Caco-2 (cell line): ENCODE data around the gene THOP1. TPM values are rescaled to one million over a fixed set of nuclear protein-coding genes. Genes with fewer than 3 reads are reported as not detected.

Experiments used
- BruUV-seq: library from RNA; stranded (reverse); fragments of 400-500 nt; replicated peaks from 2 replicates; lab custom pipeline; 2021; lab: Mats Ljungman, UMichigan
- CTCF ChIA-PET: fragments of 300-600 bp; sonication (Branson Sonifier 250); formaldehyde crosslinking; loops from one replicate; lab custom pipeline; 2022; ENCODE audit warnings: antibody characterized with exemption; lab: Charles Lee
- POLR2A ChIA-PET: fragments of 300-600 bp; sonication (Branson Sonifier 250); formaldehyde crosslinking; loops from one replicate; lab custom pipeline; 2022; ENCODE audit warnings: antibody characterized with exemption; lab: Charles Lee
- DNase-seq, 2 experiments: peaks; one replicate each; pipeline versions ENCODE4 v3.0.0 to v3.0.0-alpha.2; 2020 to 2022
- H3K27me3 ChIP-seq: replicated peaks from 2 replicates; pipeline ENCODE4 v1.6.0; 2011; ENCODE audit warnings: low read length; ENCODE audit not compliant: control insufficient read depth, insufficient read depth
- H3K36me3 ChIP-seq: 2 replicates; pipeline ENCODE4 v1.5.1; 2011; ENCODE audit warnings: low read length; ENCODE audit not compliant: control insufficient read depth, insufficient read depth
- H3K4me1 ChIP-seq: fragments of 250-450 bp; sonication (Bioruptor Pico); 2 replicates; pipeline ENCODE4 v1.5.1; 2020; ENCODE audit warnings: mild to moderate bottlenecking
- H3K4me3 ChIP-seq: 2 replicates; pipeline ENCODE4 v1.5.1; 2011; ENCODE audit warnings: low read depth, mild to moderate bottlenecking, control low read depth, low read length
- H3K9me3 ChIP-seq: fragments of 250-450 bp; sonication (Bioruptor Pico); 2 replicates; pipeline ENCODE4 v1.5.1; 2020; ENCODE audit warnings: mild to moderate bottlenecking, moderate library complexity
- H3K27ac Mint-ChIP-seq: one replicate; pipeline ENCODE4 v1.8.0; 2022; ENCODE audit warnings: mixed read lengths; ENCODE audit not compliant: unreplicated experiment
- H3K27me3 Mint-ChIP-seq: one replicate; pipeline ENCODE4 v1.8.0; 2022; ENCODE audit warnings: mixed read lengths; ENCODE audit not compliant: insufficient read depth, unreplicated experiment
- H3K36me3 Mint-ChIP-seq: one replicate; pipeline ENCODE4 v1.8.0; 2022; ENCODE audit warnings: mild to moderate bottlenecking, mixed read lengths; ENCODE audit not compliant: insufficient read depth, unreplicated experiment
- H3K4me1 Mint-ChIP-seq: one replicate; pipeline ENCODE4 v1.8.0; 2022; ENCODE audit warnings: low read depth, mixed read lengths; ENCODE audit not compliant: unreplicated experiment
- H3K4me3 Mint-ChIP-seq: one replicate; pipeline ENCODE4 v1.8.0; 2022; ENCODE audit warnings: mild to moderate bottlenecking, moderate library complexity, mixed read lengths; ENCODE audit not compliant: unreplicated experiment
- H3K9me3 Mint-ChIP-seq: one replicate; pipeline ENCODE4 v1.8.0; 2022; ENCODE audit warnings: mixed read lengths; ENCODE audit not compliant: unreplicated experiment
- intact Hi-C: fragments of 100-400 bp; cut with micrococcal nuclease; formaldehyde crosslinking; loops from one replicate; pipeline ENCODE4 v1.10.0; 2022; ENCODE audit not compliant: unreplicated experiment
- total RNA-seq: library from RNA; stranded (reverse); gene quantifications from 2 replicates; pipeline ENCODE4 v1.2.3, GENCODE V29; 2022
- TF ChIP-seq, protein P1 (sequence below), 2 experiments: fragments of 200-600 bp in 1 of 2; IDR thresholded peaks; 1 replicate in 1 of 2; 2 replicates in 1 of 2; pipeline versions ENCODE4 v1.5.1 to v1.8.0; 2011 to 2022; ENCODE audit warnings: antibody characterized with exemption in 1 of 2, control low read depth in 1 of 2, inconsistent platforms in 1 of 2, low read depth in 1 of 2, low read length in 1 of 2, mild to moderate bottlenecking in 1 of 2, moderate library complexity in 1 of 2; ENCODE audit not compliant: insufficient read depth in 1 of 2, severe bottlenecking in 1 of 2, unreplicated experiment in 1 of 2

The THOP1 gene
- total RNA-seq, 1 experiment from 2014 or later: 118 TPM

DNA sequence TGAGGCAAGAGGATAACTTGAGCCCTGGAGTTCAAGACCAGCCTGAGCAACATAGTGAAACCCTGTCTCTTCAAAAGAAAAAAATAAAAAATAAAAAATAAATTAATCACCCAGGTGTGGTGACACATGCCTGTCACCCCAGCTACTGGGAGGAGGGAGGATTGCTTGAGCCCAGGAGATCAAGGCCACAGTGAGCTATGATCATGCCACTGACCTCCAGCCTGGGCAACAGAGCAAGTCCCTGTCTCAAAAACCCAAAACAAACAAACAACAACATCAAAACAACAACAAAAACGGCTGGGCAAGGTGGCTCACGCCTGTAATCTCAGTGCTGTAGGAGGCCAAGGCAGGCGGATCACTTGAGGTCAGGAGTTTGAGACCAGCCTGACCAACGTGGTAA is 41.2 kb upstream of the THOP1 start:
- H3K36me3 Mint-ChIP-seq: no peaks in the 10 kb centered on the region
- POLR2A ChIA-PET: interaction anchor here (0.6 kb wide), 1 partner anchor 12 kb away, joined by 5 read pairs; no protein-coding TSS in a partner anchor
- intact Hi-C loops: no loop called here

DNA sequence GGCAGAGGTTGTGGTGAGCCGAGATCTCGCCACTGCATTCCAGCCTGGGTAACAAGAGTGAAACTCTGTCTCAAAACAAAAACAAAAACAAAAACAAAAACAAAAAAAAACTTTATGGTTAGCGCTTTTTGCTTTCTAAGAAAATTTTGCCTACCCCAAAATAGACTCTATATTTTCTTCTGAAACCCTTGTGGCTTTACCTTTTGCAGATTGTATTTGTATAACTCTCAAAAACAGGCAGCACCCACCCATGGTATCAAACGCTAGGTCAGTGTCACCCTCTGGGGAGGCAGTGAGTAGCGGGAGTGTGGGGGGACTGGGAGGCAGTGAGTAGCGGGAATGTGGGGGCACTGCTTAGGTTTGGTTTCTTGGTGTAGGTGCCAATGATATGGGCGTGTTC is 38.0 kb upstream of the THOP1 start:
- Mint-ChIP-seq H3K4me1 (no peaks in the 10 kb centered on the region), H3K27me3 (no peaks in the 10 kb centered on the region), H3K9me3 (no peaks in the 10 kb centered on the region), H3K36me3 (peaks cover 2% of the 10 kb centered on the region), H3K4me3 (no peak overlapping the region), H3K27ac (no peak overlapping the region)
- no peaks in the 10 kb centered on the region for H3K27me3 ChIP-seq
- no peaks in the 10 kb centered on the region for H3K9me3 ChIP-seq
- H3K4me3 ChIP-seq: no peak overlapping the region
- TF ChIP-seq, protein P1, sequence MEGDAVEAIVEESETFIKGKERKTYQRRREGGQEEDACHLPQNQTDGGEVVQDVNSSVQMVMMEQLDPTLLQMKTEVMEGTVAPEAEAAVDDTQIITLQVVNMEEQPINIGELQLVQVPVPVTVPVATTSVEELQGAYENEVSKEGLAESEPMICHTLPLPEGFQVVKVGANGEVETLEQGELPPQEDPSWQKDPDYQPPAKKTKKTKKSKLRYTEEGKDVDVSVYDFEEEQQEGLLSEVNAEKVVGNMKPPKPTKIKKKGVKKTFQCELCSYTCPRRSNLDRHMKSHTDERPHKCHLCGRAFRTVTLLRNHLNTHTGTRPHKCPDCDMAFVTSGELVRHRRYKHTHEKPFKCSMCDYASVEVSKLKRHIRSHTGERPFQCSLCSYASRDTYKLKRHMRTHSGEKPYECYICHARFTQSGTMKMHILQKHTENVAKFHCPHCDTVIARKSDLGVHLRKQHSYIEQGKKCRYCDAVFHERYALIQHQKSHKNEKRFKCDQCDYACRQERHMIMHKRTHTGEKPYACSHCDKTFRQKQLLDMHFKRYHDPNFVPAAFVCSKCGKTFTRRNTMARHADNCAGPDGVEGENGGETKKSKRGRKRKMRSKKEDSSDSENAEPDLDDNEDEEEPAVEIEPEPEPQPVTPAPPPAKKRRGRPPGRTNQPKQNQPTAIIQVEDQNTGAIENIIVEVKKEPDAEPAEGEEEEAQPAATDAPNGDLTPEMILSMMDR (IDR thresholded peaks at IDR 0.05; ENCODE audit: insufficient read depth in 1 of 2, low read depth in 1 of 2, low read length in 1 of 2, severe bottlenecking in 1 of 2, unreplicated experiment in 1 of 2): no peak
- POLR2A ChIA-PET: no interaction called here
- intact Hi-C loops: no loop called here
- no peaks in the 10 kb centered on the region for H3K36me3 ChIP-seq
- CTCF ChIA-PET: interaction anchor here (0.7 to 1.0 kb wide), 2 partner anchors 99 to 552 kb away, joined by 4 to 6 read pairs; no protein-coding TSS in a partner anchor
- BruUV-seq: no TSS peak
- no peak for DNase-seq
- no peaks in the 10 kb centered on the region for H3K4me1 ChIP-seq

More for the DNA sequence above, 41.2 kb upstream of the THOP1 start:
- TF ChIP-seq, protein P1 (IDR thresholded peaks at IDR 0.05; ENCODE audit: insufficient read depth in 1 of 2, low read depth in 1 of 2, low read length in 1 of 2, severe bottlenecking in 1 of 2, unreplicated experiment in 1 of 2): no peak
- DNase-seq: no peak
- CTCF ChIA-PET: no interaction called here
- H3K27ac Mint-ChIP-seq: no peak overlapping the region
- Histone ChIP-seq H3K4me3 (no peak overlapping the region), H3K4me1 (no peaks in the 10 kb centered on the region), H3K36me3 (no peaks in the 10 kb centered on the region), H3K27me3 (no peaks in the 10 kb centered on the region), H3K9me3 (no peaks in the 10 kb centered on the region)
- H3K9me3 Mint-ChIP-seq: no peaks in the 10 kb centered on the region
- BruUV-seq: no TSS peak
- H3K4me3 Mint-ChIP-seq: no peak overlapping the region
- no peaks in the 10 kb centered on the region for H3K4me1 Mint-ChIP-seq
- H3K27me3 Mint-ChIP-seq: no peaks in the 10 kb centered on the region

DNA sequence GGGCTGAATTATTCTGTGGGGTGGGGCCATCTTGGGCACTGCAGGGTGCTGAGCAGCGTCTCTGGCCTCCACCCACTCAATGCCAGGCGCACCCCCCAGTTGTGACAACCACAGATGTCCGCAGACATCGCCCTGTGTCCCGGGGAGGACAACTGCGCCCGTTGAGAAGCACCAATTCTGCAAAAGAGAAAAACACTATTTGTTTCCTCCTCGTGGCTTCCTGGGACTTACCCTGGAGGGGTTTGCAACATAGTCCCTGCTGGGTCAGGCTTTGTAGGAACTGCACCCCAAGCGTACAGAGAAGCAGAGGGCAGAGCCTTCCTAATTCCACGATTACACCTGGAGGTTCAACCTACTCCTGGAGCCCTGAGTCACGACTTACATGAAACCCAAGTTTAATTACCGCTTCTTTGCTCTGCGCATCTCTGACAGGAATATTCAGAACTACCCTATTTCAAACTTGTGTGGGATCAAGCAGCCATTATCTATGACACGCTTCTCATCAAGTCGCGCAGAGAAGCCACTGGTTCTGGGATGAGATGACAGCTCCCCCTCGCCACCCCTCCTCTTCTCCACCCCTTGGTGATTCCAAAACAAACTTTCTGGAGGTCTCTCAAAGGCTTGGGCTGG is 34.4 kb upstream of the THOP1 start:
- H3K27ac Mint-ChIP-seq: no peak overlapping the region

More for the DNA sequence above, 34.4 kb upstream of the THOP1 start:
- BruUV-seq: no TSS peak
- Histone ChIP-seq H3K4me1 (no peaks in the 10 kb centered on the region), H3K9me3 (no peaks in the 10 kb centered on the region), H3K36me3 (no peaks in the 10 kb centered on the region), H3K4me3 (no peak overlapping the region), H3K27me3 (no peaks in the 10 kb centered on the region)
- Mint-ChIP-seq H3K4me3 (no peak overlapping the region), H3K4me1 (no peaks in the 10 kb centered on the region), H3K9me3 (no peaks in the 10 kb centered on the region), H3K36me3 (peaks cover 29% of the 10 kb centered on the region), H3K27me3 (no peaks in the 10 kb centered on the region)
- CTCF ChIA-PET: interaction anchor here (2.4 to 2.5 kb wide), 2 partner anchors 90 to 103 kb away, joined by 17 to 18 read pairs; no protein-coding TSS in a partner anchor
- intact Hi-C loops: no loop called here
- no peak for DNase-seq
- POLR2A ChIA-PET: no interaction called here
- TF ChIP-seq, protein P1 (IDR thresholded peaks at IDR 0.05; ENCODE audit: insufficient read depth in 1 of 2, low read depth in 1 of 2, low read length in 1 of 2, severe bottlenecking in 1 of 2, unreplicated experiment in 1 of 2): no peak
